Measurements from ENCODE around the gene OR5T2. TPM values are rescaled to one million over a fixed set of nuclear protein-coding genes. Genes with fewer than 3 reads are reported as not detected.
"Not testable (repeated sequence)": the region's sequence is repeated elsewhere in the genome, so short reads cannot be mapped to it uniquely, and the experiment has no call there.

Gene OR5T2
- total RNA-seq (2021; fragmentation: NEBNext Ultra II Directional; extraction: Animal tissue kit (Norgen Biotek cat#: 25700)), result not detected
- long read RNA-seq, result 0 reads

GRCh38 chr11:56234155-56234554, at the start of gene OR5T2:
OR5T2 (minus strand) TSS chr11:56234255; CDS start chr11:56233062, 1,193 bp downstream.
- TF ChIP-seq CTCF (IDR thresholded peaks at IDR 0.05), result no peak
- Mint-ChIP-seq H3K9me3 (peaks cover 26% of the 10 kb centered on the region), H3K4me1 (ENCODE audit: low read depth) (no peaks in the 10 kb centered on the region), H3K27me3 (ENCODE audit: insufficient read depth) (no peaks in the 10 kb centered on the region), H3K36me3 (ENCODE audit: low read depth) (no peaks in the 10 kb centered on the region), H3K27ac (no peak within 1 kb of the TSS), H3K4me3 (no peak within 1 kb of the TSS)
- no peak for DNase-seq

GRCh38 chr11:56273854-56274253, 39.8 kb upstream of the OR5T2 start, which contains the start of gene OR5T1:
OR5T1 (plus strand) TSS chr11:56274154; CDS start chr11:56275639, 1,485 bp downstream.
- TF ChIP-seq CTCF (IDR thresholded peaks at IDR 0.05), result no peak
- Mint-ChIP-seq H3K4me3 (no peak within 1 kb of the TSS), H3K4me1 (ENCODE audit: low read depth) (no peaks in the 10 kb centered on the region), H3K36me3 (ENCODE audit: low read depth) (no peaks in the 10 kb centered on the region; the same call in 1 of the 2 replicates), H3K27ac (no peak within 1 kb of the TSS), H3K9me3 (peaks cover 25% of the 10 kb centered on the region), H3K27me3 (ENCODE audit: insufficient read depth) (no peaks in the 10 kb centered on the region; the same call in 1 of the 2 replicates)
- DNase-seq, result no peak

GRCh38 chr11:56271092-56271491, 37.0 kb upstream of the OR5T2 start:
- H3K9me3 Mint-ChIP-seq, result peaks cover 29% of the 10 kb centered on the region
- no peaks in the 10 kb centered on the region; the same call in 1 of the 2 replicates for H3K36me3 Mint-ChIP-seq (ENCODE audit: low read depth)
- no peak for TF ChIP-seq CTCF (IDR thresholded peaks at IDR 0.05)
- peaks cover 2% of the 10 kb centered on the region for H3K27me3 Mint-ChIP-seq (ENCODE audit: insufficient read depth)
- no peak for DNase-seq
- no peaks in the 10 kb centered on the region for H3K4me1 Mint-ChIP-seq (ENCODE audit: low read depth)
- no peak overlapping the region for H3K27ac Mint-ChIP-seq
- no peak overlapping the region for H3K4me3 Mint-ChIP-seq

GRCh38 chr11:56251954-56252353, 17.9 kb upstream of the OR5T2 start, which contains the start of gene OR5T3:
OR5T3 (plus strand) TSS chr11:56252254; CDS start chr11:56252254, 0 bp downstream.
- Mint-ChIP-seq H3K27ac (no peak within 1 kb of the TSS), H3K9me3 (peaks cover 26% of the 10 kb centered on the region), H3K36me3 (ENCODE audit: low read depth) (no peaks in the 10 kb centered on the region; the same call in 1 of the 2 replicates), H3K4me3 (no peak within 1 kb of the TSS), H3K27me3 (ENCODE audit: insufficient read depth) (no peaks in the 10 kb centered on the region), H3K4me1 (ENCODE audit: low read depth) (no peaks in the 10 kb centered on the region)
- DNase-seq, result no peak
- TF ChIP-seq CTCF (IDR thresholded peaks at IDR 0.05), result no peak

GRCh38 chr11:56219735-56220134, 14.3 kb downstream of the OR5T2 start:
- H3K9me3 Mint-ChIP-seq, result peaks cover 66% of the 10 kb centered on the region
- not testable (repeated sequence) for DNase-seq; H3K27ac Mint-ChIP-seq; H3K4me3 Mint-ChIP-seq; H3K4me1 Mint-ChIP-seq (ENCODE audit: low read depth); H3K27me3 Mint-ChIP-seq (ENCODE audit: insufficient read depth); H3K36me3 Mint-ChIP-seq (ENCODE audit: low read depth)

- TF ChIP-seq CTCF (IDR thresholded peaks at IDR 0.05), result no peak
- Mint-ChIP-seq H3K27ac (no peak overlapping the region), H3K4me3 (no peak overlapping the region), H3K4me1 (ENCODE audit: low read depth) (no peaks in the 10 kb centered on the region), H3K27me3 (ENCODE audit: insufficient read depth) (peaks cover 3% of the 10 kb centered on the region; the same call in 1 of the 2 replicates), H3K9me3 (peaks cover 43% of the 10 kb centered on the region), H3K36me3 (ENCODE audit: low read depth) (no peaks in the 10 kb centered on the region)
- DNase-seq, result no peak
These were observed 19.5 kb downstream of the OR5T2 start for GRCh38 chr11:56214537-56214936.
